ENCODE results near the gene PAGE2B. TPM values are rescaled to one million over a fixed set of nuclear protein-coding genes. Genes with fewer than 3 reads are reported as not detected.

Gene PAGE2B
- 1 to 10 TPM in 2 of 3 donors, not detected in 1; 1.0 to 1.2 TPM for total RNA-seq
- 0.59 TPM for total RNA-seq (2013)

DNA sequence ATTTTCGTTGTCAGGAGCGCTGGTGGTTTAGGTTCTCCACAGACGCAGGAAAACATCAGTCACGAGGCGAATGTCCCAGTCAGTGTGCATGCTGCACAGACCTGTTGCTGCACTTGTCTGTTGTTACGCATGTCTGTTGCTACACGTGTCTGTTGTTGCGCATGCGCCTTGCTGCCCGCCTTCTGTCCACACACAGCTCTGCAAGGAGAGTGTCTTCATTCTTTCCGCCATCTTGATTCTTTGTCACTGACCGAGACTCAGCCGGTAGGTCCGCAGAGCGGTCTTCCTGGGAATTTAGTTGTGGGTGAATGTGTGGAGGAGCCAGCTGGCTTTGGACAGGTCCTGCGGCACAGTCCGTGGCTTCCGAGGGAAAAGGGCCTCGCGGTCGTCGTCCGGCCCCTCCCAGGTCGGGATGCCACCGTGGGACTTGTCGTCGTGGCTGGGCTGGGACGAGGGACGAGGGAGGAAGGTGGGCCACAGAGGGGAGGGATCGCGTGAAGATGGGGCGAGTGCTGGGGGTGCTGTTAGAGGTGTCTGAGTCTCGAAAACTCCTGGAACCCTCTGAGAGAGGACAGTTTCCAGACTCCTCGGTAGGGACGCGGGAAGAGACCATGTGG is at the start of gene PAGE2B:
Gene PAGE2B (plus strand): TSS at position 180 of the 617 bp plus-strand sequence. CDS start 1,012 bp downstream, outside the sequence.
- Mint-ChIP-seq H3K4me3 (no peak within 1 kb of the TSS), H3K27ac (no peak within 1 kb of the TSS), H3K27me3 (ENCODE audit: low read depth in 2 of 2) (peaks cover 2 to 41% of the 10 kb centered on the region in 2 donors), H3K36me3 (no peaks in the 10 kb centered on the region), H3K9me3 (no peaks in the 10 kb centered on the region), H3K4me1 (no peaks in the 10 kb centered on the region)
- WGBS (ENCODE audit: insufficient coverage) = 93% methylated on average over 36 of the region's 36 CpGs
- no peak for TF ChIP-seq CTCF (IDR thresholded peaks at IDR 0.05)
- DNase-seq (no peak), ATAC-seq (no peak)
- H3K9me3 ChIP-seq (ENCODE audit: control insufficient read depth, insufficient read depth, low read length) = no peaks in the 10 kb centered on the region
- intact Hi-C loops (cut with micrococcal nuclease) = no loop called here
- H3K27ac ChIP-seq (ENCODE audit: low read length) = no peak within 1 kb of the TSS
- no peak within 1 kb of the TSS for H3K4me3 ChIP-seq (ENCODE audit: low read length)
- no peaks in the 10 kb centered on the region for H3K27me3 ChIP-seq (ENCODE audit: control insufficient read depth, insufficient read depth, low read length)
- no peaks in the 10 kb centered on the region for H3K4me1 ChIP-seq (ENCODE audit: control insufficient read depth, insufficient read depth, low read length)
- H3K36me3 ChIP-seq (ENCODE audit: control insufficient read depth, insufficient read depth, low read length) = no peaks in the 10 kb centered on the region

DNA sequence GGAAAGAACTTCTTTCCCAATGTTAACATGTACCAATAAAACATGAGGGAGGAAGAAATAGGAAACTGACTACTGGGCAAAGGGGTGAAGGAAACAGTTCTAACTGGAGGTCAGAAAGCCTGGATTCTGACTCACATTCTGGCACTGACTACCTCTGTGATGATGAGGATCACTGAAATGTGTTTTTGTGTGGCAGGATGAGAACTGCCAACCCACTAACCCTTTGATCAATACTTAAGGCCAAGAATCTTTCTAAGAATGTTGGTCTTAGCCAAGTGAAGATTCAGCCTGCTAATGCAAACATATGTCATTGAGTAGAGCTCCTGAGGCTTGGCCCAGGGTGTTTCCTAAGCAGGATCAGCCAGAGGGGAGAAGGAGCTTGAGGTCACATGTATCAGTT is 48.7 kb upstream of the PAGE2B start:
- no peak for ATAC-seq
- Mint-ChIP-seq H3K4me3 (no peak overlapping the region), H3K9me3 (no peaks in the 10 kb centered on the region), H3K36me3 (no peaks in the 10 kb centered on the region), H3K27ac (no peak overlapping the region), H3K27me3 (ENCODE audit: low read depth in 2 of 2) (peaks cover 0 to 10% of the 10 kb centered on the region in 2 donors), H3K4me1 (no peaks in the 10 kb centered on the region)
- Histone ChIP-seq H3K36me3 (ENCODE audit: control insufficient read depth, insufficient read depth, low read length) (no peaks in the 10 kb centered on the region), H3K9me3 (ENCODE audit: control insufficient read depth, insufficient read depth, low read length) (no peaks in the 10 kb centered on the region), H3K4me1 (ENCODE audit: control insufficient read depth, insufficient read depth, low read length) (no peaks in the 10 kb centered on the region), H3K27ac (ENCODE audit: low read length) (no peak overlapping the region), H3K27me3 (ENCODE audit: control insufficient read depth, insufficient read depth, low read length) (no peaks in the 10 kb centered on the region), H3K4me3 (ENCODE audit: low read length) (no peak overlapping the region)
- intact Hi-C loops (cut with micrococcal nuclease) = no loop called here
- TF ChIP-seq CTCF (IDR thresholded peaks at IDR 0.05) = no peak
- no peak for DNase-seq

DNA sequence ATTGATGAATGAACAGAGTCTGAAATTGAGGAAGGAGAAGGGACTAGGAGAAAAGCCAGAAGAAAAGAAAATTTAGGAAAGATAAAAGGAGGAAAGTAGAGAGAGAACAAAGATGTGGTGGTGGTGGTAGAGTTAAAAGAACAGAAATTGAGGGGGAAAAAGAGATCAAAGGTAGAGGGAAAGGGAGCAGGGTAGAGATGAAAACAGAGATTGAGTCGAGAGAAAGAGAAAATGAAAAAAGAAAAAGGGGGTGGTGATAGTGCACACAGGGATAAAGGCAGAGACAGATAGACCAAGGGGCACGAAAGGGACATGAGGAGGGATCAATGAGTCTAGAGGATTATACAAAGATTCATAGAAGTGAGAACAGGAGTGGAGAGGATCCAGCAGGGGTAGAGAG is 48.0 kb upstream of the PAGE2B start:
- H3K9me3 ChIP-seq (ENCODE audit: control insufficient read depth, insufficient read depth, low read length) = no peaks in the 10 kb centered on the region
- no peaks in the 10 kb centered on the region for H3K4me1 Mint-ChIP-seq
- no peak overlapping the region for H3K27ac Mint-ChIP-seq
- WGBS (ENCODE audit: insufficient coverage) = 74% methylated on average over 2 of the region's 2 CpGs
- no peaks in the 10 kb centered on the region for H3K36me3 ChIP-seq (ENCODE audit: control insufficient read depth, insufficient read depth, low read length)
- H3K36me3 Mint-ChIP-seq = no peaks in the 10 kb centered on the region
- no peak for DNase-seq
- H3K4me3 Mint-ChIP-seq = no peak overlapping the region
- intact Hi-C loops (cut with micrococcal nuclease) = no loop called here
- no peak overlapping the region for H3K4me3 ChIP-seq (ENCODE audit: low read length)
- no peaks in the 10 kb centered on the region for H3K9me3 Mint-ChIP-seq
- no peaks in the 10 kb centered on the region for H3K27me3 ChIP-seq (ENCODE audit: control insufficient read depth, insufficient read depth, low read length)
- TF ChIP-seq CTCF (IDR thresholded peaks at IDR 0.05) = no peak
- H3K4me1 ChIP-seq (ENCODE audit: control insufficient read depth, insufficient read depth, low read length) = no peaks in the 10 kb centered on the region
- H3K27ac ChIP-seq (ENCODE audit: low read length) = no peak overlapping the region
- peaks cover 0 to 10% of the 10 kb centered on the region in 2 donors for H3K27me3 Mint-ChIP-seq (ENCODE audit: low read depth in 2 of 2)
- ATAC-seq = no peak

DNA sequence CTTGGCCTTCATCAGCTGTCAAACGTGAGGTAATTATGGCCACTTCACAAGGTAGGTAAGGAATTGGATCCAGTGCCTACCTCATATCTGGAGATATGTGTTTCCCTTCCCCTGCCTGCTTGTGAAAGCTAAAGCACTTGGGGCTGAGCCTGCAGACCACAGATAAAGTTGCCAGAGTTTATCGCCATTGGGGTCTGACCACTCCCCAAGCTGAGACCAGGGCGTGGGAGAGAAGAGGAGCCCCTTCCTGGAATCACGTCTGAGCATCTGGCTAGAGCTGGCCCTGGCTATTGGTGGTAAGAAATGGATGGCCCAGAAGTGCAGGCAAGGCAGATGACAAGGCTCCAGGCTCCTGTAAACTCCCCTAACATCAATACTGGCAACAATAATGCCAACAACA is 46.8 kb upstream of the PAGE2B start:
- Histone ChIP-seq H3K9me3 (ENCODE audit: control insufficient read depth, insufficient read depth, low read length) (no peaks in the 10 kb centered on the region), H3K36me3 (ENCODE audit: control insufficient read depth, insufficient read depth, low read length) (no peaks in the 10 kb centered on the region), H3K4me3 (ENCODE audit: low read length) (no peak overlapping the region), H3K27ac (ENCODE audit: low read length) (no peak overlapping the region), H3K4me1 (ENCODE audit: control insufficient read depth, insufficient read depth, low read length) (no peaks in the 10 kb centered on the region), H3K27me3 (ENCODE audit: control insufficient read depth, insufficient read depth, low read length) (no peaks in the 10 kb centered on the region)
- H3K4me3 Mint-ChIP-seq = no peak overlapping the region
- no peaks in the 10 kb centered on the region for H3K4me1 Mint-ChIP-seq
- H3K36me3 Mint-ChIP-seq = no peaks in the 10 kb centered on the region
- WGBS (ENCODE audit: insufficient coverage) = 80% methylated on average over 2 of the region's 4 CpGs
- no peaks in the 10 kb centered on the region for H3K9me3 Mint-ChIP-seq
- H3K27ac Mint-ChIP-seq = no peak overlapping the region
- intact Hi-C loops (cut with micrococcal nuclease) = no loop called here
- H3K27me3 Mint-ChIP-seq (ENCODE audit: low read depth in 2 of 2) = peaks cover 0 to 10% of the 10 kb centered on the region in 2 donors
- no peak for DNase-seq
- TF ChIP-seq CTCF (IDR thresholded peaks at IDR 0.05) = no peak
- no peak for ATAC-seq

Measured in natural killer cell (primary cell).